ENCODE results near the gene ZBTB20.

ZBTB20 gene

DNA sequence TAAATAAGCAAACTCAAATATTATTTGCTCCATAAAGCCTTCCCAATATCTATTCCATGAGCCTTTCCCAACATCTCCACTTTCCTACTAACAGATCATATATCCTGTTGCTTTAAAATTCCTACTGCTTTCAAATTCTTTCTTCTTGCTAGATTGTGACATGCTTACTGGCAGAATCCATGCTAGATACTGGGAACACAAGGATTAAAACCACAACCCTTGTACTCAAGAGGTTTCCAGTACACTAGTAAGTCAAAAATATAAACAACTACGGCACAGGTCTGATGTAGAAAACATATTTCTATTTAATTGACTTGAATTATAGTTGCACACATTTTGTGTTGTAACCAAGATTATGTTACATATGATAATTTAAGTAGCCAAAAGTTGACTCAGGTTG, 275.0 kb downstream of the ZBTB20 start:
- no peak for DNase-seq (ENCODE audit: low read depth)

DNA sequence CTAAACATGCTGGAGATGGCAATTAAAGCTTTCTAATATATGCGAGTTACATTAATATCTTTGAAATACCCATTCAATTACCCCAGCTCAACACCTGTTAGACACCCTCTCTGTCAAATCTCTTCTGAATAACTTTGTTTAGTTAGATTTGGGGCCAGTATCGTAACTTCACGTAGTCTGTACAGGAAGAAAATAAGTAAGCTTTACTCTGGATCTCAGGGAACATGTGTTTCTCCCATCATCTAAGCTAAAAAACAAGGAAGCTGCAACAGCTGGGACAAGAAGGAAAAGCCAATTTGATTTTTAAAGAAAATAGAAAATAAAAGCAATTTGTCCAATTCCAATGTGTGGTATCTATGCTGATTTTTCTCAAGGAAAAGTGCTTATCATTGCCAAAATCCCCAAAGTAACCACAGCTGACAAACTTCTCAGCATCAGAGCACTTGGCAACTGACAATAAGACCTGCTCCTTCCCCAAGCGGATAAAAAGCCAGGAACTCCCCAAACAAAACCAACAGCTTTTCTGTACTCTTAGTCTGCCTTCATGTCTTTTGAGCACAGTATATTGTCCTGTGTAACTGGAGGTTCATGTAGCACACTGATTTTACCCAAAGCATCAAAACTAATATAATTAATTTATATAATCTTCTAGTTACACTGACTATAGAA, 279.1 kb downstream of the ZBTB20 start:
- no peak for DNase-seq (ENCODE audit: low read depth)

DNA sequence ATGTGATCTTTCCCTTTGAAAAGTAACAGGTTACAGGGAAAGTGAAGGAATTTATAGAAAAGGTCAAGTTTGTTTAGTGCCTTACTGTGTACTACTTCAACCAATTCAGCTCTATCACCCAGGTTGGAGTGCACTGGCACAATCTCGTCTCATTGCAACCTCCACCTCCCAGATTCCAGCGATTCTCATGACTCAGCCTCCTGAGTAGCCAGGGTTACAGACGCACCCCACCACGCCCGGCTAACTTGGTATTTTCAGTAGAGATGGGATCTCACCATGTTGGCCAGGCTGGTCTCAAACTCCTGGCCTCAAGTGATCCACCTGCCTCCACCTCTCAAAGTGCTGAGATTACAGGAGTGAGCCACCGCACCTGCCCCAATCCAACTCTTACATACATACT, 279.7 kb downstream of the ZBTB20 start:
- no peak for DNase-seq (ENCODE audit: low read depth)

GRCh38 chr3:114866430-114866829, 280.7 kb downstream of the ZBTB20 start:
- DNase-seq (ENCODE audit: low read depth), result no peak

GRCh38 chr3:114864970-114865369, 282.1 kb downstream of the ZBTB20 start:
- DNase-seq (ENCODE audit: low read depth), result no peak

GRCh38 chr3:114863848-114864247, 283.2 kb downstream of the ZBTB20 start:
- DNase-seq (ENCODE audit: low read depth), result no peak

DNA sequence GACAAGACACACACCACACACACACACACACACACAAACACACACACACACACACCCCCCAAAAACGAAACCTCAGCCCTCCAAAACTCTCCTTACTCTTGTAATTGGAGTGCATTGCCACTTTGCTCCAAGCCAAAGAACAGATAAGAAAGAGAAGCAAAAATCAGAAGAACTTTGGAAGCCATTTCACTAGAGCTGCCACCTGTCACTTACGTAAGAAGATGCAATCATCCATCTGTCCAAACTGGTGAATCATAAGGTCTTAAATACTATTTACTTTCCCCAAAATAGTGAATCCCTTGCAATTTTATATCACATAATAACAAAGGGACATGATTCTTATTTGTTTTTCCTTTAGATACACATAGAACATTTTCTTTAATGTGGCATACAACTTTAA, 285.4 kb downstream of the ZBTB20 start:
- no peak for DNase-seq (ENCODE audit: low read depth)

DNA sequence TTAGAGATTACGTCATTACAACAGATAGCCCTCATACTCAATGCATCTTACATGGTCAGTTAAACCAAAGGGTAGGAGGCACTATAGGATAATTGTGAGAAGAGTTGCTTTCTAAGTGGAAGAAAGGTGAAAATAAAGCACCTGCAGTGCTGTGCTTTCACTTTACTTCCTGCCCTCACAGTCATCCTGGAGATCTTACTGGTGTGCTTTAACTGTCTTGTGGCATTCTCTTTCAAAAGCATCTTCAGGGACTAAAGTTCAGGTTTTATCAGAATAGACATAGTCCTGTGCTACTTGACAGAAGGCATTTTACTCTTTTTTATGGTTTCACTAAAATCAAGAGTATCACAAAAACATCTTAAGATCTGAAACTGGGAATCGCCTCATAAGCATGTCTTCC, 286.6 kb downstream of the ZBTB20 start:
- no peak for DNase-seq (ENCODE audit: low read depth)

DNA sequence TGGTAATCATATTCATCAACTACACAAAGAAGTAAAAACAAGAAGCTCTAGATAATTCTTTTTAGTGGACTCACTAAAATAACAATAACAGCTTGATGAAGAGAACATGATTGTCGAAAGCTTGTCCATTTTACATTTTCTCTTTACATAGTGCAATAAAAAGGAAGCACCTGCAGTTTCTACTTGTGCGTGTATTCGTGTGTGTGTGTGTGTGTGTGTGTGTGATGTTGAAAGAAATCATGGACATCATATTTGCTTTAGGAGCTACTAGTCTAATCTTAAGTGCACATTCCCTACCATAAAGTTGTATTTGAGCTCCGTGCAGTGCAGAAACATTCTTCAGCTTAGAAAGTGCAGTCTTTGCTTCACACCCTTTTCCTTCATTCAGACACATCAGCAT, 288.8 kb downstream of the ZBTB20 start:
- no peak for DNase-seq (ENCODE audit: low read depth)

GRCh38 chr3:114857299-114857701, 289.8 kb downstream of the ZBTB20 start:
- DNase-seq (ENCODE audit: low read depth), result no peak

GRCh38 chr3:114856835-114857234, 290.3 kb downstream of the ZBTB20 start:
- no peak for DNase-seq (ENCODE audit: low read depth)

DNA sequence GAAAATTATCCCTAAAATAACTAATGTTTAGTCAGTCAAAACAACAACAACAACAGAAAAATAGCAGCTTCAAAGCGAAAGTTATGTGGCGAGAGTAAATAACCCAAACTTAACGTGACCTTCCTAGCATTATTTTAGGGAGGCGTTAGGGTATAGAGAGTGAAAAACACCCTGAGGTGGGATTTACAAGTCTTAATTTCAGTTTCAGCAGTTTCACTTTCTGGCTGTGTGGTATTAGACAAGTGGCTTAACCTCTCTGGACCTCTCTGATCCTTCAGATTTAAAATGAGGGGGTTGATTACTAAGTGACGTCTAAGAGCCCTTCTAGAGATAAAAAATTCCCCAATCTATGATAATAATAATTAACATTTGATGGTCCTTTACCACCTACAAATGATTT, 291.2 kb downstream of the ZBTB20 start:
- DNase-seq (ENCODE audit: low read depth), result no peak

DNA sequence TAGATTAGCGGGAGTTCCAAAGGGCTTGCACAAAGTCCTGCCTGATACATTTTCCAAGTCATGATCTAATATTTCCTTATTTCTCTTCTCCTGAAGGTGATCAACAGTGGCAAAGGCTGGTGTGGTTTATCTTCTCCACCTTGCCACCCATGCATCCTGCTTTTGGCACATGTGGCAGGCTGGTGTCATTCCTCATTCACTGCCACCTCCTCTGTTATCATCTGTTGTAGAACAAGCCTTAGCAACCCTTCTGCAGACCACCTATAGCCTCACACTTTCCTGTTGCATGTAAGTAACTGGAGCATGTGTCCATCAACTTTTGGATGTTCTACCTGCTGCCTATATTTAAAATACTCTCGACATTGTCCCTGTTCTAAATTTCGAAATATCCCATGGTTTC, 294.1 kb downstream of the ZBTB20 start:
- DNase-seq (ENCODE audit: low read depth), result no peak

GRCh38 chr3:114850898-114851297, 296.2 kb downstream of the ZBTB20 start:
- no peak for DNase-seq (ENCODE audit: low read depth)

DNA sequence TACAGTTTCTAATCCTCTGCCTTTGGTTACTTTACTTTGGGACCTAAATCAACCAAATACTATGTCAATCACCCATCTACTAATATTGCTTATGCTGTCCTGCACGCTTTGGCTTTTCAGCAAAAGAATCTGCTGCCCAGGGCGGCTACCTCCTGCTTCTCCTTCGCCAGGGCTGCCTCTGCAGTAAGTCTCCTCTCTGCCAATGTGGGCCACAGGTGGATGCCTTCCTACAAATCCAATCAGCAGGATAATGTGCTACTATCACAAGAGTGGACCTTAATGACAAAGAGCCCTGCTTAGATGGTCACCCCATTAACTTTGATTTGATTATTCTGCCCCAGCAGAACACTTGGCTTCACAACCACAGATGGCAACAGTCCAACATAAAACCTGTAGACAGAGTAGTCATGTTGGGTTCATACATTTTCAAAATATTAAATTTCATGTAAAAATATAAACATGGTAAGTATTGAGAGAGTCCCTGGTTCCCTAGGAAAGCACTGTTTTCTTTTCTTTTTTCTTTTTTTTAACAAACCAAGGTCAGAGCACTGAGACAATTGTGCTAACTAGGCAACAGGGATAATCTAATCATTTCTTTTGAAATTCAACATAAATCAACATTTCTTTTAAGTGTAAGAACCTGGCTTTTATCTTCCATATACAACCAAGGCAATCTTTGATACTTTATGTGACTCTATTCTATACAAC, 298.3 kb downstream of the ZBTB20 start:
- no peak for DNase-seq (ENCODE audit: low read depth)

- DNase-seq (ENCODE audit: low read depth), result no peak
Observed at GRCh38 chr3:114848082-114848481, 299.0 kb downstream of the ZBTB20 start.

GRCh38 chr3:114847564-114847963, 299.5 kb downstream of the ZBTB20 start:
- DNase-seq (ENCODE audit: low read depth), result no peak

- no peak for DNase-seq (ENCODE audit: low read depth)
Observed at GRCh38 chr3:114846779-114847178, 300.3 kb downstream of the ZBTB20 start.

DNA sequence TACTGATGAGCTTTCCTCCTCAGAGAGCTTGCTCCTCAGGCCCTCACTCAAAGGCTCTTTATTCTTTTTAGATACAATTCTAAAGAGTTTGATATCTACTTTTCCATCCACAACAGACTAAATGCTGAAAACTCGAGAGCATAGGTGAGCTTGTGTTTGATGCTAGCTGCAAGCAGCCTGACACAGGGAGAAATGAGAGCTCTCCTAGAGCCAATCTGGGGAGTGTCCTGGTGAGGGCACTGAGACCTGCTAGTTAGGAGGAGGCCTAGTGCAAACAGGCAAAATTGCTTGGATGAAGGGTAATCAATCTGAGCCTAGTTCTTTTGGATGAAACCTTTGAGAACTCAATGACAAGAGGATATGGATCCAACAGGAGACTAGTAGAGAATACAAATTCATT, 300.8 kb downstream of the ZBTB20 start:
- no peak for DNase-seq (ENCODE audit: low read depth)

DNA sequence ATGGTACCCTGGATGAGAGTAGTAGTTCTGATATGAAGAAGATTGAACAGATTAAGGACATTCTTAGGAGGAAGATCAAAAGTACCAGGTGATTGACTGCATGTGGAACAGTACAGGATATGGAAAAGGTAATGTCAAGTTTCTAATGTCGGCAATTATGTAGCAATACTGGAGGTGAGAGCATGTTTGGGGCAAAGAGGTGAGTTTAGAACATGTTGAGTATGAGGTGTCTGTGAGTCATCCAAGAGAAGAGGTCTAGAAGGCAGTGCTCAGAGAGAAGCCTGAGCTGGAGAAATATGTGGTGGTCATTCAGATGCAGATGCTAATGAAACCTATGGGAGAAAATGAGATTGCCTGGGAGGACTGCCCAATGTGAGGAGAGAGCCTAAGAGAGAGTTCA, 305.6 kb downstream of the ZBTB20 start:
- no peak for DNase-seq (ENCODE audit: low read depth)

GRCh38 chr3:114839476-114839875, 307.6 kb downstream of the ZBTB20 start:
- no peak for DNase-seq (ENCODE audit: low read depth)

GRCh38 chr3:114838025-114838424, 309.1 kb downstream of the ZBTB20 start:
- no peak for DNase-seq (ENCODE audit: low read depth)

- no peak for DNase-seq (ENCODE audit: low read depth)
Observed at GRCh38 chr3:114834175-114834940, 312.7 kb downstream of the ZBTB20 start.
